Measurements from ENCODE around the gene LAYN.

LAYN gene

GRCh38 chr11:111562692-111563389, 22.3 kb downstream of the LAYN start:
- no peak for DNase-seq

DNA sequence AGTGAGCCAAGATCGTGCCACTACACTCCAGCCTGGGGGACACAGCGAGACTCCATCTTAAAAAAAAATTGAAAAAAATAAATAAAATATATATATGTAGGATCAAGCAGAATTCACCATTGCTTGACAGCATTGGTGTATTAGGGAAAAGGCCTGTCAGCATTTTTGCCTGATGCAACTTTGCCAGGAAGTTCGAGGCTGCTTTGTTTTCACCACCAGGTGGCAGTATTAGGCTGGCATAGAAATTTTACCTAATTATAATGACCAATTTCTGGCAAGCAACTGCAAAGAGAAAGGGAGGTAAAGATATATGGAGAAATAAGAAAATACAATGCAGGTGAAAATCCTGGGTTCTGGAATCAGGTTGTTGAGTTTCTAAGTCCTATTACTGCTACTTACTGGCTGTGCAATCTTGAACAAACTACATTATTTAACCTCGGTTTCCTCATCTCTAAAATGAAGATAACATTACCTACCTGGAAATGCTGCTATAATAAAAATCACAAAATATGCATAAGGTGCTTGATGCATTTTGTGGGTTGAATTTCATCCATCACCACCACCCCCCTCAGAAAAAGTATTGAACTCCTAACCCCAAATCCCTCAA, 24.7 kb downstream of the LAYN start:
- peak; percentile 9 for DNase-seq

GRCh38 chr11:111566324-111566723, 25.8 kb downstream of the LAYN start:
- no peak for DNase-seq

- no peak for DNase-seq
Measured at GRCh38 chr11:111569476-111569875, 29.0 kb downstream of the LAYN start.

GRCh38 chr11:111570796-111571195, 30.3 kb downstream of the LAYN start:
- DNase-seq: no peak

DNA sequence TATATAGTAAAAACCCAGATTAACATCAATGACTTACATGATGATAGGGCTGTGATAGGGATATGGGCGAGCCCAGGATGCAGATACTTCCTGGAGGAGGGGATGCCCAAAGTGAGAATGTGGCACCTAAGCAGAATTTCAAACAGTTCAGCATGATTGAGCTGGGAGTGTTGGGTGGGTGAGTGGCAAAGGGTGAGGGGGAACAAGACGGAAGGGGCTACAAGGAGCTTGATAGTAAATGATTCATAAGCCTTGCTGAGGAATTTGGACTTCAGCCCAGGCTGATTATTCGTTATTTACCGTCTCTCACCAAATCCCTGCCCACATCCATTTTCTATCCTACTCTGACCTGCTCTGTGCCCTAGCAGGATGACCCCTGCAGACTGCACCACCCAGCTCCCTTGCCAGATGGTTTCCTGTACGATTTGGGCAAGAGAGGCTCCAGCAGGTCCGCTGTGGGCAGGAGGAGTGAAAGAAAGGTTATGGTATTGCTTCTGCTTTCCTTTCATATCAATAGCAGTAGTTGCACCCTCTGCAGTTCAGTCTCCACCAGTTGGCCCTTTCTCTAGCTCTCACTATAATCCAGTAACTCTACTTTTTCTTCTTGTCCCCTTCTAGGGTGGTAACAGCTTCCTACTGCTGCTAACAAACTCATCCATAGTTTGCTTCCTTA, 31.4 kb downstream of the LAYN start:
- no peak for DNase-seq

- no peak for DNase-seq
Measured at GRCh38 chr11:111572581-111572980, 32.1 kb downstream of the LAYN start.

GRCh38 chr11:111573821-111574249, 33.3 kb downstream of the LAYN start:
- no peak for DNase-seq

- no peak for DNase-seq
Measured at GRCh38 chr11:111574373-111575225, 34.1 kb downstream of the LAYN start.

GRCh38 chr11:111575740-111576139, 35.2 kb downstream of the LAYN start:
- DNase-seq: no peak

DNA sequence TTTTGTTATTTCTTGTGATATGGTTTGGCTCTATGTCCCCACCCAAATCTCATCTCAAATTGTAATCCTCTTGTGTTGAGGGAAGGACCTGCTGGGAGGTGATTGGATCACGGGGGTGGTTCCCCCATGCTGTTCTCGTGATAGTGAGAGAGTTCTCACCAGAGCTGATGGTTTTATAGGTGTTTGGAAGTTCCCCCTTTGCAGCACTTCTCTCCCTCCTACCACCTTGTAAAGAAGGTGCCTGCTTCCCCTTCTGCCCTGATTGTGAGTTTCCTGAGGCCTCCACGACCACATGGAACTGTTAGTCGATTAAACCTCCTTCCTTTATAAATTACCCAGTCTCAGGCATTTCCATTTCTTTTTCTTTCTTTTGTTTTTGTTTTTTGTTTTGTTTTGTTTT, 37.3 kb downstream of the LAYN start:
- DNase-seq: no peak

DNA sequence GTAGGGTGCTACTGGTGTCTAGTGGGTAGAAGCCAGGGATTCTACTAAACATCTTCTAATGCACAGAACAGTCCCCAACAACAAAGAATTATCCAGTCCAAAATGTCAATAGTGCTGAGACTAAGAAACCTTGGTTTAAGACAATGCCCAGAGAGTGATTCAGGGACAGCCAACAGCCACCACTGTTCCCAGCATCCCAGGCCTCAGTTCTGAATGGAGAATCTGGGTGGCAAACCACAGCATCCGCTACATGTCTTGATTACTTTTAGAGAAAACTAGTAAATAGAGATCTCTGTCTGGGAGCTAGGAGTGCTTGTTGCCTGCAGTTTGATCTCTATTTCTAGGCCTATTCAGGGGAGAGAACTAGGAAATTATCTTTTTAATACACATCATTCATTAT, 40.8 kb downstream of the LAYN start:
- no peak for DNase-seq

DNA sequence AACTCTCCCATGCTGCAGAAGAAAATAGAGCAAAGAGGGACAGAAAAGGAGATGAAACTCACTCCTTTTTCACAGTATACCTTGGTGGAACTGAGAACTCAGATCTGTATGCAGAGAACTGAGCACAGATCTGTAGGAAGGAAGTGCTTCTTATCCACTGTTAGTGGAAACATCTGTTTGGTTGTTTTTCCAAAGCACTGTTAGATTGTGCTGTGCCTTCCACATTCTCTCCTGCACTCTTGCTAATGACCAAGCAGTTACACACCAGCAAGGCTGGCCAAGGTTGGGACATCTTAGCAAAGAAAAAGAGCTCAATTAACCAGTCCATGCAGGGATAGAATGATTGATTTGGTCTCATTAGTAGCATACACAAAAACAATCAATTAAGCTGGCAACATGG, 41.6 kb downstream of the LAYN start:
- DNase-seq: no peak

GRCh38 chr11:111582881-111583280, 42.4 kb downstream of the LAYN start:
- no peak for DNase-seq

GRCh38 chr11:111585371-111585770, 44.9 kb downstream of the LAYN start:
- no peak for DNase-seq

DNA sequence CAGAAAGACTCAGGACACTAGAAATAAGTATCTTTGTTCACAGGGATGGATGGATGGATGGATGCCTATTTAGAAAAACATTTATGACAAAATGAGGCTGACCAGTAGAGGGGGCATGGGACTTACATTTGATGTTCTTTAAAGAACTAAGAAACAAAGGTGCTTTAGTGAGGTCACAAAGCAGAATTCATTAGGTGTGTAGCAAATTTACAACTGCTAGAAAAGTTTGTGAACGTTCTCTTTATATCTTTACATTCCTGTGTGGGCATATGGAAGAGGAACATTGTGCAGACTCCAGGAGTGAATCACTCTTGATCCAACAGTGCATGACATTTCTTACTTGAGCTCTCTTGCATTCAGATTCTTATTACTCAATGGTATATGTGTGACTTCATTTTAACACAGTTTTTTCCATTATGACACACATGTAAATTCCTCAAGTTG, 45.9 kb downstream of the LAYN start:
- DNase-seq: no peak

GRCh38 chr11:111589114-111589513, 48.6 kb downstream of the LAYN start:
- DNase-seq: no peak

- DNase-seq: no peak
Measured at GRCh38 chr11:111589886-111590499, 49.5 kb downstream of the LAYN start.

DNA sequence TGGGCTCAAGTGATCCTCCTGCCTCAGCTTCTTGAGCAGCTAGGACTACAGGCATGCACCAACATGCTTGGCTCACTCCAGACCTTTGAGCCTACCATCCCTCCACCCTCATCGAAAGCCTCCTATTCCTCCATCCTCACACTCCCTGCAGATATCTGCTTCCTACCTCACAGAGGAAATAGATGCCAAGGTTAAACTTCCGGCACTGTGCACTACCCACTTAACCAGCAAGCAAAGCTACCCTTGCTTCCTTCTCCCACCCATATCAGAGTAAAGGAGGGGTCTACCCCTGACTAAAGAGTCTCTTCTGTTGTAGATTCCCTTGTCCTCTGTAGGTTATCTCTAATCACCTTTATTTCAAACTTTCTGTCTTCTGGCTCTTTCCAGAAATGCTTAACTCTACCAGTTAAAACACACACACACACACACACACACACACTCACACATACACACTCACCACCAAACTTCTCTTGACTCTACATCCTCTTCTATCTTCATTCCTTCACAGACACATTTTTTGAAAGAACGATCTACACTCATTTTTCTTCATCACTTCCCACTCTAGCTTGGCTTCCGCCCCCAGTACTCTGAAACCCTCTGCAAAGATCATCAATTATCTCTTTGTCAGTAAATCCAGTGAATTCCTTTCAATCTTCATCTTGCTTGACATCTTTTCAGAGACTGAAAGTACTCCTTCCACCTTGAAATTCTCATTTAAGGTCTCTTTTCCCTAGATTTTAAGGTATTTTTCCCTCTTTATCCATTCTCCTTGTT, 50.9 kb downstream of the LAYN start:
- DNase-seq: no peak

DNA sequence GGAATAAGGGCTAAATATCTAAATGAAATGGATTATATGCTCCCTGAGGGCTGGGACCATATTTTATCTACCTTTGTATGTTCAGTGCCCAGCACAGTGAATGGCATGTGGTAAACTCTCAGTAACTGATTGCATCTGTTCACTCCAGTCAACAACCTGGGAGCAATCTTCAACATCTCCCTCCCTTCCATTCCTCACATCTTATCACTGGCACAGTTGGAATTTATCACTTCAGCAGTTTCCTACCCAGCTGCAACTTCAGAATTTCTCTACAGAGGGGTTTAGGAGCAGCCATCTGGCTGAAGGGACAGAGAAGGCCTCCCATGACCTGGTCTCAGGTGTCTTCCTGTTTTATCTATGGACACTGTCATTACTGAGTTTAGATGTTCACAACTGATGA, 52.0 kb downstream of the LAYN start:
- DNase-seq: no peak

DNA sequence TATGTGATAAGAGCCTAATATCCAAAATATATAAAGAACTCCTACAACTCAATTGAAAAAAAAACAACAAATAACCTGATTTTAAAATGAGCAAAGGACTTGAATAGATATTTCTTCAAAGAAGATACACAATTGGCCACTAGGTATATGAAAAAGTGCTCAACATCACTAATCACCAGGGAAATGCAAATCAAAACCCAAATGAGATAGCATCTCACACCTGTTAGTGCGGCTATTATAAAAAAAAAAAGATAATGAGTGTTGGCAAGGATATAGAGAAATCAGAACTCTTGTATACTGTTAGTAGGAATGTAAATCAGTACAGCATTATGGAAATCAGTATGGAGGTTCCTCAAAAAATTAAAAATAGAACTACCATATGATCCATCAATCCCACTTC, 55.8 kb downstream of the LAYN start:
- no peak for DNase-seq

GRCh38 chr11:111598148-111598547, 57.6 kb downstream of the LAYN start:
- DNase-seq: no peak

Measured in NK-92 treated with Interleukin-12 subunit alpha and Interleukin-12 subunit beta, amount 100 ng/mL, for 24 hours (cell line).